GM04503 (cell line): ENCODE results near the gene BEST2.

Experiments used
- DNase-seq: peaks from one replicate; pipeline ENCODE4 v3.0.0-alpha.2; 2012; ENCODE audit warnings: low read depth

Gene BEST2

GRCh38 chr19:12731337-12731736 is 20.3 kb upstream of the BEST2 start:
- no peak for DNase-seq

- DNase-seq: no peak
Measured at GRCh38 chr19:12733369-12734214, 18.0 kb upstream of the BEST2 start.

DNA sequence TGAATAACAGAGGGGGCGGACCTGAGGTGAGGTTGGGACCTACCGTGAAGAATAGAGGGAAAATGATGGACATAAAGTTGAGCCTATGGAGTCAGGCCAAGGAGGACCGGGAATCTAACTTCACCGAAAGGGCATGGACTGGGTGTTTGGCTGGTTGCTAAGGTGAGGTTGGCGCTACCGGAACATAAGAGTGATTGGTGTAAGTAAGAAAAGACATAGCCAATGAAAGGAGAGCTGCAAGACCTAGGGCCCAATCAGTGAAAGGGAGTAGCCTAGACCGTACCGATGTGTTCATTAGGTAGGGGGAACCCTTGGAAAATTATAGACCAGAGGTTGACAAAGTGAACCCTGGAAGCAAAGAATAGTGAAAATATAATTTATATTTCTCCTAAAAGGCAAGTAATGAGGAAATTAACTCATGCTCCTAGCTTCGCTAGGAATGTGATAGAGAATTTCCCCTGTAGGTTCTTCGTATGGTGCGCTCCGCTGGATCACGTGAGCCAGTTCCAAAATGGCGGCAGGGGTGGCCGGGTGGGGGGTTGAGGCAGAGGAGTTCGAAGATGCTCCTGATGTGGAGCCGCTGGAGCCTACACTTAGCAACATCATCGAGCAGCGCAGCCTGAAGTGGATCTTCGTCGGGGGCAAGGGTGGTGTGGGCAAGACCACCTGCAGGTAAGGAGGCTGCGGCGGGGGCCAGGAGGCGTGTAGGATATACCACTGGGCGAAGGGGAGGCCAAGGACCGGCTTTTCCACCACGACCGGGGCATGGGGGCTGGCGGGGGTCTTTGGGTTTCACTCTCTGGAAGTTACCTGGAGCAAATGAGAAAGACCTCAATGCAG is 14.4 kb upstream of the BEST2 start, which contains the start of gene GET3:
GET3 (plus strand) TSS at position 503 of the 840 bp plus-strand sequence; CDS start at position 512, 9 bp downstream.
- DNase-seq: peak; percentile 100

- no peak for DNase-seq
Measured at GRCh38 chr19:12737835-12738351, 13.7 kb upstream of the BEST2 start.

GRCh38 chr19:12745166-12745897 is 6.3 kb upstream of the BEST2 start:
- no peak for DNase-seq

DNA sequence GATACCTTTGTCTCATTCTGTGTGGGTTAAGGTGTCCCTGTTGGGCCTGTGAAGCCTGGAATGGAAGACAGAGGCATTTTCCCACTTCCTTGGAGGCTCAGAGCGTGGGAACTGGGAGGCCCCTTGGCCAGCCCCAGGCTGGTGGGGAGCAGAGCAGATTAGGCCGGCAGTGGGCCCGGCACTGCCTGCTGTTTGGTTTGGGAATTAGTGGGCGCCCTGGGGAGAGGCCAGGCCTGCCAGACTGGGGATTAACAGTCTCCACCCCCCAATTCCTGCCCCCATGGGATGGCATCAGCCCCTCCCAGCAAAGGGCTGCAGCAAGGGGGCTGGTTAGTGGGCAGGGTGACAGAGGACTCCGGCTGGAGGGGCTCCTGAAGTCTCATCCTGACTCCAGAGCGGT is 3.1 kb upstream of the BEST2 start:
- no peak for DNase-seq

- no peak for DNase-seq
Measured at GRCh38 chr19:12749938-12750521, 1.6 kb upstream of the BEST2 start.

- DNase-seq: no peak
Measured at GRCh38 chr19:12750851-12751250, 740 bp upstream of the BEST2 start.

DNA sequence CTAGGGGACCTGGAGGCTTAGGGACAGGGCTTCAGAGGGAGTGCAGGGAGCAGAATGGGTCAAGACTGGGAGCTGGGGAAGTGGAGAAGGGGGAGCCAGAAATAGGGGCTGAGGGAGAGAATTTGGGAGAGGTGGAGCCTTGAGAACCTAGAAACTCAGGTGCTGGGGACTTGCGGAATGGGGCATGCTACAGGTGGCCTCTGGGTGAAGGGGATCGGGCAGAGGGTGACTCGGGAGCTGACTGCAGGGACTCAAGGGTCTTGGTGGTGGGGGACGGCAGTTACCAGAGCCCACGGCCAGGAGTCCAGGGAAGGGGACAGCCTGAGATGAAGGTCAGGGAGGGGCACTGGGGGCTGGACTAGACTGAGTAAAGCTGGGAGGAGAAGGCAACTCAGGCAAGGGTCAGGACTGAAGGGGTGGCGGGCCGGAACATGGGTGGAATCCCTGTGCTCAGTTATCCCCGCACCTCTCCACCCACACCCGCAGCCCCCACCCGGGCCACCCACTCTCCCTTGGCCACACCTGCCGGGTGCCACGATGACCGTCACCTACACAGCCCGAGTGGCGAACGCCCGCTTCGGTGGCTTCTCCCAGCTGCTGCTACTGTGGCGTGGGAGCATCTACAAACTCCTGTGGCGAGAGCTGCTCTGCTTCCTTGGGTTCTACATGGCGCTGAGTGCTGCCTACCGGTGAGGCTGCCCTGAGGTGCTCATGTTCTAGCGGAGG is 628 bp downstream of the BEST2 start:
- no peak for DNase-seq

DNA sequence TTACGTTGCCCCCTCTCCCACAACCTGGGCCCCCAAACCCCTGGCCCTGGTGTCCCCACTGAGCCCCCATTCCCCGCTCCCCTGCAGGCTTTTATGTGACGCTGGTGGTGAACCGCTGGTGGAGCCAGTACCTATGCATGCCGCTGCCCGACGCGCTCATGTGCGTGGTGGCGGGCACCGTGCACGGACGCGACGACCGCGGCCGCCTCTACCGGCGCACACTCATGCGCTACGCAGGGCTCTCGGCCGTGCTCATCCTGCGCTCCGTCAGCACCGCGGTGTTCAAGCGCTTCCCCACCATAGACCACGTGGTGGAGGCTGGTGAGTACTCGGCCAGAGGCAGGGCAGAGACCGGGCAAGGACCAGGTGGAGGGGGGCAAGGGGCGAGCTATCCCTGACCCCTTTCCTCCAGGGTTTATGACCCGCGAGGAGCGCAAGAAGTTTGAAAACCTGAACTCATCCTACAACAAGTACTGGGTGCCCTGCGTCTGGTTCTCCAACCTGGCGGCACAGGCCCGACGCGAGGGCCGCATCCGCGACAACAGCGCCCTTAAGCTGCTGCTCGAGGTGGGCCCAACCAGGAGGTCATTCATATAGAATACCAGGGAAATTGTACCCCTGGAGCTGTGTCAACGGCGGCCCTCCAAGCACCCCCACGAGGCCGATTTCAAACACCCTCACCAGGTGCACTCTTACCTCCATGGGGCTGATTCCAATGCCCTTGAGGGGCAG is 3.0 kb downstream of the BEST2 start:
- no peak for DNase-seq

GRCh38 chr19:12756150-12756883 is 4.7 kb downstream of the BEST2 start:
- no peak for DNase-seq

GRCh38 chr19:12757544-12758274 is 6.1 kb downstream of the BEST2 start:
- no peak for DNase-seq

DNA sequence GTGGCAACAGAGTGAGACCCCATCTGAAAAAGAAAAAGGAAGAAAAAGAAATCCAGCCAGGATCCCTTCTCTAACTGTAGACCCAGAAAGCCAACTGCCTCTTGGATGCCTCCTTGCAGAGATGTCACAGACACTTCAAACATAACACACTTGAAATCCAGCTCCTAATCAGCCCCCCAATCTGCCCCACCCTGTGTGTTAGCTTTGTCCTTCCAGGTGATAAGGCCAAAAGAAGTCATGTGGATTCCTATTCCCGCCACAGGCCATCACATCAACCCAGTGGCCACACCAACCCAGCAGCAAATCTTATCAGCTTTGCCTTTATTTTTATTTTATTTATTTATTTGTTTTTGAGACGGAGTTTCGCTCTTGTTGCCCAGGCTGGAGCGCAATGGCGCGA is 8.1 kb downstream of the BEST2 start:
- DNase-seq: no peak

DNA sequence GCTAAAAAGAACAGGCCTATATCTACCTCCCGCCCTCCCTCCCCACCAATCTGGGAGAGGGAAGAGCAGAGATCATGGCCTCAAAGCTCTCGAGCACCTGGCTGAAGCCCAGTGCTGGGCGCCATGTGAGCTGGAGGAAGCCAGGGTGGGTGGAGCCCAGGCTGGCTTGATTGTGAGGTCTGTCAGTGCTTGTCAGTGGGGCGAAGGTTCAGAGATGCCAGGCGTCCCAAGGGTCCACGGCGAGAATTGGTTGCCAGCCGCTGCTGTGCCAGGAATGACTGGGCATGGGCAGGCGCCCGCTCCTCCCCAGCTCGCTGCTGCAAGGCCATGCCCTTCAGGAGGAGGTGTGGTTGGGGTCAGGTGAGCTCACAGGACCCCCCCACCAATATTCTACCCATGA is 11.5 kb downstream of the BEST2 start:
- DNase-seq: no peak

- DNase-seq: no peak
Measured at GRCh38 chr19:12764698-12765097, 13.1 kb downstream of the BEST2 start.

DNA sequence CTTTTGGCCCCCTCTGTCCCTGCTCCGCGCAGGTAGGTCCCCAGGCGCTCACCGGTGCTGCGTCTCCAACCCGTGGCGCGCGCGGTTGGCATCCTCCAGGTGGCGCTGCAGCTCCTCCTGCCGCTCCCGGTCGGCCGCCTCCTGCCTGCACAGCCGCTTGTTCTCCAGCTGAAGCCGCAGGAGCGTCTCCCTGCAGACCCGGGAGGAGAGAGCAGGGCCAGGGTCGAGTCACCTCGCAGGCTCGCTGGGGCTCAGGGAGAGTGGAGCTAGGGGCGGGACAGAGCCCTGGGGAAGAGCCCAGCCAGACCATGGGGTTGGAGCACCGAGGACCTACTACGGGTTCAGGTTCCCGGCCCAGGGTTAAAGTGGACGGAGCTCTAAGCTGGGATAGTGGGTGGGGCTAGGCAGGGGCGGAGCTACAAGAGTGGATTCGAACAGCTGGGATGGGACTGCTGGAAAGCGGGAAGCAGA is 14.5 kb downstream of the BEST2 start:
- no peak for DNase-seq

GRCh38 chr19:12767150-12767549 is 15.6 kb downstream of the BEST2 start:
- no peak for DNase-seq

DNA sequence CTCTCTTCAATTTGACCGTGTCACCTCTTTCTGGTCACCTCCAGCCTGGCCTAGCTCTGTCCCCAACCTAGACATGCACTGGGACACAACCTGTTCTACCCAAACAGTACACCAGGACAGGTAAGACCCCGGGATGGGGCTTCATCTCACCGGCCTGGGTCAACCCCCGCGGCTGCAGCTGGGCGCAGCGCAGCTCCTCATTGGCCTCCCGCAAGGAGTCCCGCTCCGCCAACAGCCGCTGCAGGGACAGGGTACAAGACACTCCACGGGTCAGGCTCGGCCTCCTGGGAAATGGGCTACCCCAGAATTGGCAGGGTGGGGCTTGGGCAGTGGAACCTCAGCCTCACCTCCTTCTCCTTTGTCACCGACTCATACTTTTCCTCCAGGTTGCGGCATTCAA is 16.1 kb downstream of the BEST2 start:
- DNase-seq: no peak

- DNase-seq: no peak
Measured at GRCh38 chr19:12769689-12770088, 18.1 kb downstream of the BEST2 start.
